HepG2 (cell line): ENCODE measurements around the gene PKP3. TPM values are rescaled to one million over a fixed set of nuclear protein-coding genes. Genes with fewer than 3 reads are reported as not detected.
A peak's percentile ranks its signal among the peaks of the same experiment; 100 is the strongest.

Experiments
- ATAC-seq: fragments of 200-7000 bp; cut with Tn5 transposase; 3 replicates; pipeline ENCODE4 v1.9.1; 2020; ENCODE audit warnings: mild to moderate bottlenecking, moderate library complexity
- BruUV-seq: library from RNA; stranded (reverse); fragments of 400-500 nt; replicated peaks from 2 replicates; lab custom pipeline; 2021; lab: Mats Ljungman, UMichigan
- CTCF ChIA-PET: fragments of 300-600 bp; formaldehyde crosslinking; extraction: SDS; loops from one replicate; lab custom pipeline; 2021; ENCODE audit warnings: low total read pairs, inconsistent platforms, low intra/inter-chr PET ratio; lab: Yijun Ruan, JAX
- POLR2A ChIA-PET: fragments of 350-600 bp; sonication (Branson Sonifier 250); formaldehyde crosslinking; loops from one replicate; lab custom pipeline; 2020; ENCODE audit warnings: antibody characterized with exemption, inconsistent platforms; lab: Yijun Ruan, JAX
- DNase-seq: peaks from one replicate; pipeline ENCODE4 v3.0.0-alpha.2; 2015; ENCODE audit warnings: low spot score
- FAIRE-seq: peaks from 3 replicates; lab custom pipeline; 2011; peaks lifted over from hg19 to GRCh38; lab: Jason Lieb, UNC
- H2AFZ ChIP-seq: one replicate; pipeline ENCODE4 v1.6.1; 2011; ENCODE audit warnings: low read length, inconsistent platforms
- H3K27ac ChIP-seq: fragments of 300-600 bp; 3 replicates; pipeline ENCODE4 v1.8.0; 2011; ENCODE audit warnings: mixed run types, mild to moderate bottlenecking, mixed read lengths, low read length, inconsistent platforms; ENCODE audit not compliant: insufficient read depth; ENCODE audit errors: extremely low read length
- H3K27me3 ChIP-seq, 2 experiments: fragments of 200-600 bp in 1 of 2; 2 replicates in 1 of 2; 3 replicates in 1 of 2; pipeline versions ENCODE4 v1.6.0 to v1.8.0; 2011; ENCODE audit warnings: low read length in 2 of 2, mild to moderate bottlenecking in 2 of 2, moderate library complexity in 2 of 2, inconsistent platforms in 1 of 2; ENCODE audit not compliant: insufficient read depth in 2 of 2, control insufficient read depth in 1 of 2
- H3K36me3 ChIP-seq, 2 experiments: fragments of 200-600 bp in 1 of 2; replicated peaks in 1 of 2; 2 replicates in 1 of 2; 3 replicates in 1 of 2; pipeline versions ENCODE4 v1.5.1 to v1.8.0; 2011; ENCODE audit warnings: low read length in 2 of 2, inconsistent platforms in 1 of 2; ENCODE audit not compliant: insufficient read depth in 2 of 2, control insufficient read depth in 1 of 2
- H3K4me1 ChIP-seq: 2 replicates; pipeline ENCODE4 v1.5.1; 2012; ENCODE audit warnings: low read length, inconsistent platforms; ENCODE audit not compliant: insufficient read depth
- H3K4me2 ChIP-seq: 2 replicates; pipeline ENCODE4 v1.6.0; 2011; ENCODE audit warnings: low read depth, low read length, inconsistent platforms
- H3K4me3 ChIP-seq, 3 experiments: fragments of 200-600 bp in 1 of 3; sonication (generic), shearing (Covaris generic) in 1 of 3; replicated peaks in 1 of 3; 2 replicates each; pipeline ENCODE4 v1.5.1; 2011 to 2016; ENCODE audit warnings: low read length in 3 of 3, inconsistent platforms in 2 of 3, low read depth in 2 of 3, mild to moderate bottlenecking in 2 of 3, control low read depth in 1 of 3, mixed read lengths in 1 of 3; ENCODE audit not compliant: insufficient read depth in 1 of 3
- H3K79me2 ChIP-seq: one replicate; pipeline ENCODE4 v1.6.1; 2011; ENCODE audit warnings: low read length, inconsistent platforms; ENCODE audit not compliant: insufficient read depth
- H3K9ac ChIP-seq: 2 replicates; pipeline ENCODE4 v1.6.0; 2011; ENCODE audit warnings: mild to moderate bottlenecking, low read depth, low read length, inconsistent platforms; ENCODE audit not compliant: insufficient read depth
- H3K9me3 ChIP-seq: 2 replicates; pipeline ENCODE4 v1.5.1; 2012; ENCODE audit warnings: mild to moderate bottlenecking, low read length
- H4K20me1 ChIP-seq: 2 replicates; pipeline ENCODE4 v1.6.0; 2011; ENCODE audit warnings: inconsistent platforms, mild to moderate bottlenecking, low read length, moderate library complexity; ENCODE audit not compliant: insufficient read depth
- AGO2 ChIP-seq: fragments of 200-400 bp; formaldehyde crosslinking; optimal IDR thresholded peaks from 2 replicates; pipeline ENCODE3; 2017; ENCODE audit warnings: mild to moderate bottlenecking, low read depth, low read length, moderate library complexity
- ARNT2 ChIP-seq: sonication (generic); formaldehyde crosslinking; IDR thresholded peaks from 2 replicates; pipeline ENCODE4 v1.8.0; 2022; ENCODE audit warnings: mild to moderate bottlenecking, low read depth, missing genetic modification reagents, moderate library complexity
- NR2C2 ChIP-seq: sonication (generic); formaldehyde crosslinking; IDR thresholded peaks from 2 replicates; pipeline ENCODE4 v1.4.0; 2020; ENCODE audit warnings: missing genetic modification reagents, mild to moderate bottlenecking, moderate library complexity, borderline replicate concordance
- NR2F6 ChIP-seq, 2 experiments: IDR thresholded peaks; 2 replicates each; pipeline ENCODE4 v1.6.1; 2016; ENCODE audit warnings: antibody characterized with exemption in 1 of 2, mild to moderate bottlenecking in 1 of 2
- POLR2G ChIP-seq: fragments of 200-400 bp; formaldehyde crosslinking; IDR thresholded peaks from 2 replicates; pipeline ENCODE4 v1.6.1; 2018; ENCODE audit warnings: mild to moderate bottlenecking, low read depth, low read length, moderate library complexity
- SMAD9 ChIP-seq: sonication (generic); formaldehyde crosslinking; IDR thresholded peaks from 2 replicates; pipeline ENCODE4 v1.5.1; 2020; ENCODE audit warnings: mild to moderate bottlenecking, missing genetic modification reagents
- ZNF235 ChIP-seq: sonication (generic); formaldehyde crosslinking; IDR thresholded peaks from 2 replicates; pipeline ENCODE4 v1.8.1; 2023; ENCODE audit warnings: mild to moderate bottlenecking, missing genetic modification reagents, borderline replicate concordance
- ZNF484 ChIP-seq: sonication (generic); formaldehyde crosslinking; IDR thresholded peaks from 2 replicates; pipeline ENCODE4 v1.5.1; 2020; ENCODE audit warnings: mild to moderate bottlenecking, low read depth, missing genetic modification reagents, borderline replicate concordance
- ZNF724P ChIP-seq: sonication (generic); formaldehyde crosslinking; IDR thresholded peaks from 2 replicates; pipeline ENCODE4 v1.8.0; 2022; ENCODE audit warnings: missing genetic modification reagents, borderline replicate concordance
- ZNF75D ChIP-seq: sonication (generic); formaldehyde crosslinking; IDR thresholded peaks from 2 replicates; pipeline ENCODE4 v1.8.1; 2023; ENCODE audit warnings: missing genetic modification reagents, mild to moderate bottlenecking, borderline replicate concordance
- WGBS: methylation state at CpG from one replicate; pipeline ENCODE4 v1.1.6; 2017; ENCODE audit warnings: low lambda C conversion rate; 5-methylcytosine and 5-hydroxymethylcytosine counted together
- in situ Hi-C: cut with HindIII; loops from 2 replicates; pipeline ENCODE4 v1.10.0; 2017; ENCODE audit warnings: low pct_unique_long_range_greater_than_20kb; ENCODE audit not compliant: extremely low pct_ligation_motif_present
- intact Hi-C: fragments of 100-400 bp; cut with micrococcal nuclease; formaldehyde crosslinking; loops from one replicate; pipeline ENCODE4 v1.10.0; 2022; ENCODE audit not compliant: unreplicated experiment
- polyA plus RNA-seq, 8 experiments: library from polyadenylated mRNA; depleted of rRNA in 3 of 8; stranded (reverse) in 7 of 8; unstranded in 1 of 8; fragments of >200 nt; fragmentation: Illumina TruSeq in 4 of 8; extraction: Trizol in 4 of 8; gene quantifications; 2 replicates each; pipeline versions ENCODE4 v1.2.1 to v1.2.3, GENCODE V29; 2011 to 2016; ENCODE audit warnings: low read depth in 4 of 8, missing spikeins in 1 of 8, mixed read lengths in 1 of 8; ENCODE audit not compliant: insufficient read depth in 1 of 8
- total RNA-seq, 5 experiments: library from RNA; depleted of rRNA; stranded (reverse); fragments of >200 nt; fragmentation: Illumina TruSeq; extraction: Trizol; gene quantifications; 2 replicates each; pipeline ENCODE4 v1.2.3, GENCODE V29; 2016; ENCODE audit warnings: low read depth in 1 of 5

The PKP3 gene
- total and polyA plus RNA-seq, 2 of the 13 experiments (the other 11 are each of a cell fraction or from before 2014, with no cell fraction given) = 18.0 to 28.7 TPM

GRCh38 chr11:408154-409007 is 14.4 kb downstream of the PKP3 start:
- Histone ChIP-seq H3K4me2 (no peak overlapping the region), H4K20me1 (no peaks in the 10 kb centered on the region), H3K4me1 (peaks cover 40% of the 10 kb centered on the region), H3K4me3 (no peak overlapping the region), H3K9me3 (no peaks in the 10 kb centered on the region), H3K79me2 (no peaks in the 10 kb centered on the region), H2AFZ (no peak overlapping the region), H3K9ac (no peak overlapping the region), H3K27me3 (0 out of 5 replicates have a peak, but pooled peaks cover 0 to 2% of the 10 kb centered on the region in 2 experiments), H3K27ac (peak overlapping the region; percentile 78), H3K36me3 (peaks cover 3 to 10% of the 10 kb centered on the region in 2 experiments; a peak in 3 of 5 replicates)
- intact Hi-C loops = loop anchor here (5.0 kb wide), 1 partner anchor 39 kb away; no protein-coding TSS in a partner anchor
- peak; percentile 1 for ATAC-seq
- BruUV-seq = no TSS peak
- no peak for TF ChIP-seq ZNF75D (CRISPR knock-in tag)
- TF ChIP-seq POLR2G = peak; percentile 12; the same call in 1 of the 2 replicates
- TF ChIP-seq NR2F6 (IDR thresholded peaks at IDR 0.05) = 0 out of 2 replicates have a peak, but pooled peaks have one; percentile 25
- no peak for TF ChIP-seq NR2F6 (CRISPR knock-in tag; IDR thresholded peaks at IDR 0.05)
- TF ChIP-seq NR2C2 = 0 out of 2 replicates have a peak, but pooled peaks have one; percentile 22
- 58% methylated on average over 6 of the region's 15 CpGs for WGBS
- ChIA-PET POLR2A (interaction anchor here (0.9 to 3.8 kb wide), 2 partner anchors 16 to 40 kb away, joined by 3 to 31 read pairs; no protein-coding TSS in a partner anchor), CTCF (no interaction called here)
- DNase-seq = no peak
- no peak for FAIRE-seq
- in situ Hi-C loops = loop anchor here (5.0 kb wide), 1 partner anchor 34 kb away; the partner anchor contains the start of gene ANO9

GRCh38 chr11:409008-409599 is 15.1 kb downstream of the PKP3 start:
- 0 out of 2 replicates have a peak, but pooled peaks have one; percentile 8 for TF ChIP-seq ZNF724P (CRISPR knock-in tag)
- TF ChIP-seq ARNT2 = no peak
- TF ChIP-seq ZNF484 (CRISPR knock-in tag) = no peak
- TF ChIP-seq SMAD9 = peak; percentile 24; the same call in 1 of the 2 replicates
- TF ChIP-seq AGO2 = peak; percentile 28
- 0 out of 2 replicates have a peak, but pooled peaks have one; percentile 19 for TF ChIP-seq ZNF235 (CRISPR knock-in tag)
- FAIRE-seq (no peak), ATAC-seq (peak; percentile 5), DNase-seq (no peak)
- Histone ChIP-seq H3K4me3 (peak overlapping the region in 1 of 3 experiments; percentile 68; a peak in 2 of 6 replicates), H2AFZ (no peak overlapping the region), H3K9me3 (no peaks in the 10 kb centered on the region), H3K27ac (peak overlapping the region; percentile 78), H4K20me1 (no peaks in the 10 kb centered on the region), H3K4me2 (peak overlapping the region; percentile 94), H3K79me2 (no peaks in the 10 kb centered on the region), H3K4me1 (peaks cover 46% of the 10 kb centered on the region), H3K9ac (peak overlapping the region; percentile 58; the same call in 1 of the 2 replicates), H3K27me3 (0 out of 5 replicates have a peak, but pooled peaks cover 0 to 3% of the 10 kb centered on the region in 2 experiments), H3K36me3 (peaks cover under 1 to 2% of the 10 kb centered on the region in 2 experiments; a peak in 3 of 5 replicates)
- BruUV-seq = no TSS peak
- in situ Hi-C loops (loop anchor here (5.0 kb wide), 1 partner anchor 33 kb away; the partner anchor contains the start of gene ANO9), intact Hi-C loops (loop anchor here (5.0 kb wide), 1 partner anchor 38 kb away; no protein-coding TSS in a partner anchor)
- WGBS = 83% methylated on average over 2 of the region's 7 CpGs
- CTCF ChIA-PET = no interaction called here
- POLR2A ChIA-PET = interaction anchor here (0.9 to 3.8 kb wide), 2 partner anchors 16 to 39 kb away, joined by 3 to 31 read pairs; no protein-coding TSS in a partner anchor
